ENCODE measurements around the gene SOX8. TPM values are rescaled to one million over a fixed set of nuclear protein-coding genes. Genes with fewer than 3 reads are reported as not detected.
A peak's percentile ranks its signal among the peaks of the same experiment; 100 is the strongest.

The SOX8 gene
- total RNA-seq, 1 donor from 2014 or later: 0.74 TPM

- DNase-seq (ENCODE audit: extremely low spot score in 2 of 2): no peak
- intact Hi-C loops (cut with DNase I): no loop called here
- Histone ChIP-seq H3K4me1 (peaks cover 23% of the 10 kb centered on the region), H3K9me3 (no peaks in the 10 kb centered on the region), H3K4me3 (no peak overlapping the region), H3K36me3 (no peaks in the 10 kb centered on the region), H3K27ac (no peak overlapping the region), H3K27me3 (no peaks in the 10 kb centered on the region)
- TF ChIP-seq, protein P1, sequence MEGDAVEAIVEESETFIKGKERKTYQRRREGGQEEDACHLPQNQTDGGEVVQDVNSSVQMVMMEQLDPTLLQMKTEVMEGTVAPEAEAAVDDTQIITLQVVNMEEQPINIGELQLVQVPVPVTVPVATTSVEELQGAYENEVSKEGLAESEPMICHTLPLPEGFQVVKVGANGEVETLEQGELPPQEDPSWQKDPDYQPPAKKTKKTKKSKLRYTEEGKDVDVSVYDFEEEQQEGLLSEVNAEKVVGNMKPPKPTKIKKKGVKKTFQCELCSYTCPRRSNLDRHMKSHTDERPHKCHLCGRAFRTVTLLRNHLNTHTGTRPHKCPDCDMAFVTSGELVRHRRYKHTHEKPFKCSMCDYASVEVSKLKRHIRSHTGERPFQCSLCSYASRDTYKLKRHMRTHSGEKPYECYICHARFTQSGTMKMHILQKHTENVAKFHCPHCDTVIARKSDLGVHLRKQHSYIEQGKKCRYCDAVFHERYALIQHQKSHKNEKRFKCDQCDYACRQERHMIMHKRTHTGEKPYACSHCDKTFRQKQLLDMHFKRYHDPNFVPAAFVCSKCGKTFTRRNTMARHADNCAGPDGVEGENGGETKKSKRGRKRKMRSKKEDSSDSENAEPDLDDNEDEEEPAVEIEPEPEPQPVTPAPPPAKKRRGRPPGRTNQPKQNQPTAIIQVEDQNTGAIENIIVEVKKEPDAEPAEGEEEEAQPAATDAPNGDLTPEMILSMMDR (IDR thresholded peaks at IDR 0.05): no peak
- TF ChIP-seq POLR2AphosphoS5 (IDR thresholded peaks at IDR 0.05; ENCODE audit: insufficient read depth in 1 of 2, low read depth in 1 of 2) (no peak), POLR2A (IDR thresholded peaks at IDR 0.05) (no peak)
Observed at GRCh38 chr16:959232-960040, 22.1 kb upstream of the SOX8 start.

DNA sequence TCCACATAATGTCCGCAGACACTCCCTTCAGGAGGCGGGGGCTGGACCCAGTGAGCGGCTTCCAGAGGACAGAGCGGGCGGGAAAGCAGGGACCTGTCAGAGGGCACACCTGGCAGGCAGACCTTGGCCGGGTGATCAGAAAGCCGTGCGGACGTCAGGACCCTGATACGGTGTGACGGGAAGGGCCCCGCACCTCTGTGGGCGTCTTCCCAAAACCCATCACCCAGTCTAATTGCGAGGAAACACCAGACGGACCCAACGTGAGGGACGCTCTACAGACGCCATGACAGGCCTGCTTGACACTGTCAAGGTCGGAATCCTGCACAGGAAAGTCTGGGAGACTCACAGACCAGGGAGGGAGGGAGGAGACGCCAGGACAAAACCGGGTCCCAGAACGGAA, 19.2 kb upstream of the SOX8 start:
- intact Hi-C loops (cut with DNase I): no loop called here
- no peaks in the 10 kb centered on the region for H3K9me3 ChIP-seq

GRCh38 chr16:962901-963814, 18.4 kb upstream of the SOX8 start:
- H3K27ac ChIP-seq: peak overlapping the region; percentile 82
- intact Hi-C loops (cut with DNase I): no loop called here
- H3K9me3 ChIP-seq: no peaks in the 10 kb centered on the region
- no peak for TF ChIP-seq POLR2A (IDR thresholded peaks at IDR 0.05)
- no peak for TF ChIP-seq POLR2AphosphoS5 (IDR thresholded peaks at IDR 0.05; ENCODE audit: insufficient read depth in 1 of 2, low read depth in 1 of 2)
- TF ChIP-seq, protein P1 (IDR thresholded peaks at IDR 0.05): no peak
- no peak for DNase-seq (ENCODE audit: extremely low spot score in 2 of 2)
- peaks cover 51% of the 10 kb centered on the region for H3K4me1 ChIP-seq
- H3K36me3 ChIP-seq: peaks cover 0 to 11% of the 10 kb centered on the region in 2 donors
- H3K27me3 ChIP-seq: no peaks in the 10 kb centered on the region
- H3K4me3 ChIP-seq: peak overlapping the region; percentile 38 to 39

More for the DNA sequence above, 19.2 kb upstream of the SOX8 start:
- no peak overlapping the region for H3K4me3 ChIP-seq
- H3K36me3 ChIP-seq: peaks cover 0 to 11% of the 10 kb centered on the region in 2 donors
- TF ChIP-seq, protein P1 (IDR thresholded peaks at IDR 0.05): no peak
- TF ChIP-seq POLR2AphosphoS5 (IDR thresholded peaks at IDR 0.05; ENCODE audit: insufficient read depth in 1 of 2, low read depth in 1 of 2) (no peak), POLR2A (IDR thresholded peaks at IDR 0.05) (no peak)
- no peaks in the 10 kb centered on the region for H3K27me3 ChIP-seq
- no peak overlapping the region for H3K27ac ChIP-seq
- no peak for DNase-seq (ENCODE audit: extremely low spot score in 2 of 2)
- H3K4me1 ChIP-seq: peaks cover 43% of the 10 kb centered on the region

GRCh38 chr16:963913-964312, 17.7 kb upstream of the SOX8 start:
- no peak for DNase-seq (ENCODE audit: extremely low spot score in 2 of 2)
- Histone ChIP-seq H3K27ac (peak overlapping the region; percentile 82), H3K36me3 (peaks cover 0 to 11% of the 10 kb centered on the region in 2 donors), H3K4me1 (peaks cover 58% of the 10 kb centered on the region), H3K4me3 (peak overlapping the region; percentile 38 to 39), H3K27me3 (no peaks in the 10 kb centered on the region), H3K9me3 (no peaks in the 10 kb centered on the region)
- TF ChIP-seq, protein P1 (IDR thresholded peaks at IDR 0.05): no peak
- TF ChIP-seq POLR2AphosphoS5 (IDR thresholded peaks at IDR 0.05; ENCODE audit: insufficient read depth in 1 of 2, low read depth in 1 of 2) (no peak), POLR2A (IDR thresholded peaks at IDR 0.05) (no peak)
- intact Hi-C loops (cut with DNase I): no loop called here
